VCaP (cell line): ENCODE measurements around the gene AUTS2.

Experiments
- H3K27ac ChIP-seq: fragments of 450-650 bp; 2 replicates; pipeline ENCODE4 v1.5.1; 2017
- TF ChIP-seq, protein P1 (sequence below): fragments of 450-650 bp; conservative IDR thresholded peaks from 2 replicates; pipeline ENCODE4 v1.5.1; 2017; ENCODE audit warnings: mild to moderate bottlenecking, moderate library complexity

The AUTS2 gene

DNA sequence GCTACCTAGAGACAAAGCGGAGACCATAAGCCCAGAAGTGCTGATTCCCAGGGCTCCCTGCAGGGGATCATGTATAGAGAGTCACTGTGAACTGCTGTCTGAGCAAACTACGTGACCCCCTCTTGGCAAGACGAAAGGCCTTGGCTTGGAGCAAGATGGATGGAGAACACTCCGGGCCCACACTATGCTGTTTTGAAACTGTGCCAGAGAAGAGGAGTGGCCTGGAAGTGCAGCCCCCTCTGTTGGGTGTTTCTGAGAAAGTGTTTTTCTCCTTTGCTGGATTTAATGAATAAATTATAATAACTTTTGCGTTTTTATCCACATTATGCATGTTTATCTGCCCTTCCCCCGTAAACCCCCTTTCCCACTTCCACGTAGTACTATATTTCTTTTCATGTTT lies 894.4 kb downstream of the AUTS2 start:
- TF ChIP-seq, protein P1, sequence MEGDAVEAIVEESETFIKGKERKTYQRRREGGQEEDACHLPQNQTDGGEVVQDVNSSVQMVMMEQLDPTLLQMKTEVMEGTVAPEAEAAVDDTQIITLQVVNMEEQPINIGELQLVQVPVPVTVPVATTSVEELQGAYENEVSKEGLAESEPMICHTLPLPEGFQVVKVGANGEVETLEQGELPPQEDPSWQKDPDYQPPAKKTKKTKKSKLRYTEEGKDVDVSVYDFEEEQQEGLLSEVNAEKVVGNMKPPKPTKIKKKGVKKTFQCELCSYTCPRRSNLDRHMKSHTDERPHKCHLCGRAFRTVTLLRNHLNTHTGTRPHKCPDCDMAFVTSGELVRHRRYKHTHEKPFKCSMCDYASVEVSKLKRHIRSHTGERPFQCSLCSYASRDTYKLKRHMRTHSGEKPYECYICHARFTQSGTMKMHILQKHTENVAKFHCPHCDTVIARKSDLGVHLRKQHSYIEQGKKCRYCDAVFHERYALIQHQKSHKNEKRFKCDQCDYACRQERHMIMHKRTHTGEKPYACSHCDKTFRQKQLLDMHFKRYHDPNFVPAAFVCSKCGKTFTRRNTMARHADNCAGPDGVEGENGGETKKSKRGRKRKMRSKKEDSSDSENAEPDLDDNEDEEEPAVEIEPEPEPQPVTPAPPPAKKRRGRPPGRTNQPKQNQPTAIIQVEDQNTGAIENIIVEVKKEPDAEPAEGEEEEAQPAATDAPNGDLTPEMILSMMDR, result no peak
- no peak overlapping the region for H3K27ac ChIP-seq

DNA sequence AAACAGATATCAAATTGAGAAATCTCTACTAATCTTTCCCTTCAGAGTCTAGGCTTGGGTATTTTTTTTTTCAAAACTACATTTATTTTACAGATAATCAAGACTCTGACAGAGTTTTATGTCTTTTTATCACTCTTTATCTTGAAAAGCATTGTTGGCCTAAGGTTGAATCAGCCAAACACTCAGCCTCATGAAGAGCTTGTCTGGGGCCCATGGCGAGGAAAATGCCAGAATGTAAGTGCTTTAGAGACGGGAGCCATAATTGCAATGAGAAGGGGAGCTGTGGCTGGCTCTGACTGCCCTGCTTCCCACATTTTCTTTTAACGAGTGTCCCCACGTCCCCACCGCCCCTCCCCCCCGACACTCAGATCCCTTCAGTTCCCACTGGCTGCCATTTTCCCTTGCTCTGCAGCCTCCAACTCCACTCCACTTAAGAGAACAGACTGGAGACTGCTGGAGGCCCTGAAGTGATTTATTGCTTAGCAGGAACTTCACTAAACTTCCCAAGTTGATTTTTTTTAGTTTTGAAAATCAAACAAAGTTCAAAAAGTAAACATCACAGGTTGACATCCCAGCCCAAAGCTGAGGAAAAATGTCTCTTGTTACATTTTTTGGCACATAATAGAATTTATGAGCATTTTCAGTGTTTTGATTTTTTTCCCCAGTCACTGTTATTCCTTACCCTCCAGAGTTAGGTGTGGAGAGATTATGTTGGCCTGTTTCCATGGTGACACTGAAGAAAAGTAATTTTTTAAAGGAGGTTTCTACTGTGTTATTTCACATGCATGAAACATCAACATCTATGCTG lies 896.2 kb downstream of the AUTS2 start:
- H3K27ac ChIP-seq, result no peak overlapping the region
- TF ChIP-seq, protein P1, result no peak

DNA sequence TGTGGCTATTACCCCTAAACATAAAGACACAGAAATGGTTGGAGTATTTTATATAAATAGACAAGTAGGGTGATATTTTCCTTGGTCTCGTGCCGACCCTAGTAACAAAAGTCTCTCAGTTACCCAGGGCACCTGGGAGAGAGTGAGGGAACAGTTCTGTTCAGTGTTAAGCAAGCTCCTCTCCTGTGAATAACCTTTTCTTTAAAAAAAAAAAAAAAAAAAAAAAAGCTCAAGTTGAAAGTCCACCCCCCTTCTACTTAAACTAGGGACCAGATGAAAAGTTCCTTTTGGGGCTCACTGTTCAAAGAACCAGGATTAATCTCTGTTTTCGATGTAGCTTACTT lies 896.7 kb downstream of the AUTS2 start:
- TF ChIP-seq, protein P1, result no peak
- no peak overlapping the region for H3K27ac ChIP-seq

DNA sequence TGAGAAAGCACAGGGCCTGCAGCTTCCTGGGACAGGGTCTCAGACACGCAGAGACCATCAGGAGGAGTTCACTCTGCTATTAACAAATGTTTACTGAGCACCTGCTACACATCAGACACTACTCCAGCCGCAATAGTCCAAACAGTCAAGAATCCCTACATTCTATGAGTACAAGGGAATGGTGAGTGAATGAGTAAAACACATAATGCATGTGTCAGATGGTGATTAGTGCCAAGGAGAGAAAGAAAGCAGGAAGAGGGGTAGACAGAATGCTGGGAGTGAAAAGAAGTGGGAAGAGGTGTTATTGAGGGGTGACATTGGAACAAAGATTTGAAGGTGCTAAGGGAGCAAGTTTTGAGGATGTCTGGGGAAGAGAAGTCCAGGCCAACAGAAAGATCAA lies 899.5 kb downstream of the AUTS2 start:
- H3K27ac ChIP-seq, result no peak overlapping the region
- TF ChIP-seq, protein P1, result no peak

DNA sequence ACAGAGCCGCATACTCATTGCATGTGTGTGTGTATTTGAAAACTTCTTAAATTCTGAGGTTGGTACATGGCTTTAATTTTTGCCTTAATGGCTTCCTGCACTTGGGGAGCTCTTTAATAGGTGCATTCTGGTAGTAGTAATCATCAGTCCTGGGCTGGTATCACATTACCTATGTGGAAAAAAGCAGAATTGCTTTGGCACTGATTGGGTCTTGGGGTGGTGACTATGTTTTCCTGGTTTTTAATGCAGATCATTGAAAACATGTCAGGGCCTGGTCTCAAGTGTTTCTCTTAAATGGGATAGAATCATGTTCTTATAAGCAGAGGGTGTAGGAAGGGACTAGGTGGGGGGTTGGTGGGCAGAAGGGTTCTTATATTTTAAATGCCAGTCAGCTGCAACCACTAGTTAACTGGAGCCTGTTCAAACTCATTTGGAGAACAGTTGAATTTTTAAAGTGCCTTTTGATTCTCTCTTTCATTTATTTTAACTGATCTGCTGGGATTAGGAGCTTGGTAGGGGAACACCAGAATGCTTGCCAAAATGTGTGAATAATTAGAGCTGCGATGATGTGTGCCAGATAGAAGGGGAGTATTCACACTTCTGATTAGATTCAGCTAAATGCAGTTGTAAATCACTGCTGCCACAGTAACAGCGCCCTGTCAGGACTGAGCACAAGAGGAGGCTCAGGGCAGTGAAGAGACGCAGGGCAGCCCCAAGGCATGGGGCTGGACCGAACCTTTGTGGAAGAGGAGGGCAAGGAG lies 900.1 kb downstream of the AUTS2 start:
- TF ChIP-seq, protein P1, result no peak

DNA sequence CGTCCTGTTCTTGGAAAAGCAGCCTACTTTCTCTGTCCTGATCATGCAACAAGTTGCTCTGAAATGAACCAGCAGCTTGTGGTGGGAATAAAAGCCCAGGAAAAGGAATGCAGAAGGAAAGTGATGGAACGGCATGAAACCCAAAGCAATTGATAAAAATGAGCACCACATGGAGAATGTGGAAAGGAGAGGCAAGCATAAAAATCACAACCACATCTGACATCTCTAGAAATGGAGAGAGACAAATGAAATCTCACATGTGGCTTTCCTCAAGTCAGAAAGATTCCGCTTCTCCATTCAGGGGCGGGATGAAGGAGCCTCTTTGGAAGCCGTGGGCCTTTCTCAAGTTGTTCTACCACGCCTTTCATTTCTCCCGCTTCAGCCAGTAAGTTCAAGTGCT lies 902.0 kb downstream of the AUTS2 start:
- TF ChIP-seq, protein P1, result no peak
- no peak overlapping the region for H3K27ac ChIP-seq

More for the DNA sequence above, 900.1 kb downstream of the AUTS2 start:
- no peak overlapping the region for H3K27ac ChIP-seq

DNA sequence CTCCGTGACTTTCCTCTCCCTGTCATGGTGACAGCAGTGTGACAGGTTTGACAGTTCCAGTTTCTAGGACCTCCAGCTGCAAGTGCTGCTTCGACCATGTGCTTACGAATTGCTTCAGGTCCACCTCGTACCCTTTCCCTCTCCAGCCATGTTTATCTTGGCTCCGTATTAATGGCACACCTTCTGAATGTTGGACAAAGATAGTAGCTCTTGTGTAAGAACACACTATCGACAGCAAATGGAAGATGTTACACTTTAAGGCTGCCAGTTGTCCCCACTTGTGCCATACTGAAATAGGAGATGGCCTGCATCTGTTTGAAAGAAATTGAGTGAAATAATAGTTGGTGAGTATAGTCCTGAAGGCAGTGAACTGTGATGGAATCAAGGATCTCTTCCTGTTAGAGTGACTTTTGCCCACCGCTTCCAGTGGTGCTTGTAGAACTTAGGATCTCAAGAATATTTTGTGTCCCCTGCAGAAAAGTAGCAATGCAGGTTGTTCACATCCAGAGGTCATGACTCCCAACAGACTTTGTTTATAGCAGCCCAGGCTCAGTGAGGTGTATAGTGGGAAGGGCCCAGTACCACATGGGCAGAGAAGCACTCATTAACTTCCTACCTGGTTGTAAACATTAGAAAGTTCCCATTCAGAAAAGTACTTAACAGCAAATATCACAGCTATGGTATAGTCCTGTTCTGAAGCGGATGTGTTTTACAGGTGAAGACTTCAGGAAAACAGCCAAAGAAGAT lies 904.0 kb downstream of the AUTS2 start:
- H3K27ac ChIP-seq, result no peak overlapping the region
- TF ChIP-seq, protein P1, result no peak
